ENCODE results near the gene NBPF26.
A peak's percentile ranks its signal among the peaks of the same experiment; 100 is the strongest.
"Not testable (repeated sequence)": the region's sequence is repeated elsewhere in the genome, so short reads cannot be mapped to it uniquely, and the experiment has no call there.

Gene NBPF26

GRCh38 chr1:120880056-120880455 lies 156.3 kb downstream of the NBPF26 start:
- not testable (repeated sequence) for H3K36me3 ChIP-seq (ENCODE audit: insufficient read depth, low read length); H3K4me2 ChIP-seq (ENCODE audit: low read length); H3K4me3 ChIP-seq (ENCODE audit: low read length); H3K9ac ChIP-seq (ENCODE audit: low read depth, low read length); H3K4me1 ChIP-seq (ENCODE audit: control insufficient read depth, insufficient read depth, low read length); H3K27me3 ChIP-seq (ENCODE audit: control insufficient read depth, insufficient read depth, low read length); H3K9me3 ChIP-seq (replicated peaks; ENCODE audit: low read length)

DNA sequence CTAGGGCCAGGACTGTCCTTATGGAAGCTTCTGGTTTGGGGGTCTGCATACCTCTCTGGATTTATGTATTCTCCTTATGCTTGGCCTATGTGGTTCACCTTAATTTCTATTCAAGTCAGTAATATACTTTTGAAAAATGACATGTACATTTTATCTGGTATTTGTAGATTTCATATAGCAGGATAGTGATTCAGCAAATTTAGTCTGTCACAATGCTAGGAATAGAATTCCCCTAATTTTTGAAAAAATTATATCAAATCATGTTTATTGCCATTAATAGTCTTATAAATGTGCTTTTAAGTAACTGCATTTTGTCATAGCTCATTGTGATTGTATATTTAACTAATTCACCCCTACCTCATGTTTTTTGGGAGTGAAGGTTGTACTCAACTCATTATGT lies 158.2 kb downstream of the NBPF26 start:
- not testable (repeated sequence) for H3K27me3 ChIP-seq (ENCODE audit: control insufficient read depth, insufficient read depth, low read length); H3K4me2 ChIP-seq (ENCODE audit: low read length); H3K4me3 ChIP-seq (ENCODE audit: low read length); H3K4me1 ChIP-seq (ENCODE audit: control insufficient read depth, insufficient read depth, low read length); H3K9ac ChIP-seq (ENCODE audit: low read depth, low read length); H3K9me3 ChIP-seq (replicated peaks; ENCODE audit: low read length); H3K36me3 ChIP-seq (ENCODE audit: insufficient read depth, low read length)

Small RNA genes within 50 kb of the gene (small RNA-seq; reads per million reads assigned to genes)
- 127 reads per million, percentile 97 among the genes with 10 or more reads in this experiment for gene RNVU1-19
